ENCODE measurements around the gene RAD51B. TPM values are rescaled to one million over a fixed set of nuclear protein-coding genes. Genes with fewer than 3 reads are reported as not detected.

The RAD51B gene
- total RNA-seq, 4 donors from 2014 or later = 5.0 to 31.8 (median 20.6) TPM

DNA sequence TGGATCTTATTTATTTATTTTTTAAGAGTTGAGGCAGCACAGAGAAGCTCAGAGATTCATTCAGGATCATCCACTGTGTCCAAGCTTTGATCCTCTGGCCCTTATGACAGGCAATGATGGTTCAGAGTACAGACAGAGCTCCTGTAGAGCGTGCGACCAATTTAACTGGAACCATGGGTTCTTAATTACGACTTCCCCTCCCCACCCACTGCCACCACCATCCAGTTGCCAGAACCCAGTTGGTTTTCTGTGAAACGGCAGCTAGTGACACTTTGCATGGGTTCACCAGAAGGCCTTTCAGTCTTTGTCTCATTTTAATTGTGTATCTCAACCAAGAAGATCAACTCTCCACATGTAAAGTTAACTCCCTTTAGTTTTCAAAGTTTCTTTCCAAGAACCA, 495.1 kb downstream of the RAD51B start:
- Histone ChIP-seq H3K27me3 (no peaks in the 10 kb centered on the region), H3K4me1 (peaks cover 0 to 16% (median 0%) of the 10 kb centered on the region in 4 donors), H3K9me3 (no peaks in the 10 kb centered on the region), H3K4me3 (no peak overlapping the region), H3K27ac (no peak overlapping the region), H3K36me3 (no peaks in the 10 kb centered on the region)
- no peak for DNase-seq
- 50 to 70% methylated on average over 2 to 4 of the region's 4 CpGs for WGBS, 2 donors (ENCODE audit: low coverage in 1 of 2)
- in situ Hi-C loops (cut with MboI; ENCODE audit: low pct_ligation_motif_present in 1 of 4, low pct_unique_long_range_greater_than_20kb in 1 of 4, low sequenced_read_pairs in 3 of 4) (no loop called here), intact Hi-C loops (cut with DNase I; ENCODE audit: low total_unique reads) (no loop called here)
- TF ChIP-seq POLR2AphosphoS5 (IDR thresholded peaks at IDR 0.05) = no peak
- TF ChIP-seq, protein P1, sequence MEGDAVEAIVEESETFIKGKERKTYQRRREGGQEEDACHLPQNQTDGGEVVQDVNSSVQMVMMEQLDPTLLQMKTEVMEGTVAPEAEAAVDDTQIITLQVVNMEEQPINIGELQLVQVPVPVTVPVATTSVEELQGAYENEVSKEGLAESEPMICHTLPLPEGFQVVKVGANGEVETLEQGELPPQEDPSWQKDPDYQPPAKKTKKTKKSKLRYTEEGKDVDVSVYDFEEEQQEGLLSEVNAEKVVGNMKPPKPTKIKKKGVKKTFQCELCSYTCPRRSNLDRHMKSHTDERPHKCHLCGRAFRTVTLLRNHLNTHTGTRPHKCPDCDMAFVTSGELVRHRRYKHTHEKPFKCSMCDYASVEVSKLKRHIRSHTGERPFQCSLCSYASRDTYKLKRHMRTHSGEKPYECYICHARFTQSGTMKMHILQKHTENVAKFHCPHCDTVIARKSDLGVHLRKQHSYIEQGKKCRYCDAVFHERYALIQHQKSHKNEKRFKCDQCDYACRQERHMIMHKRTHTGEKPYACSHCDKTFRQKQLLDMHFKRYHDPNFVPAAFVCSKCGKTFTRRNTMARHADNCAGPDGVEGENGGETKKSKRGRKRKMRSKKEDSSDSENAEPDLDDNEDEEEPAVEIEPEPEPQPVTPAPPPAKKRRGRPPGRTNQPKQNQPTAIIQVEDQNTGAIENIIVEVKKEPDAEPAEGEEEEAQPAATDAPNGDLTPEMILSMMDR (IDR thresholded peaks at IDR 0.05) = no peak
- TF ChIP-seq EP300 (IDR thresholded peaks at IDR 0.05; ENCODE audit: low read depth) = no peak
- TF ChIP-seq POLR2A (IDR thresholded peaks at IDR 0.05) = no peak

DNA sequence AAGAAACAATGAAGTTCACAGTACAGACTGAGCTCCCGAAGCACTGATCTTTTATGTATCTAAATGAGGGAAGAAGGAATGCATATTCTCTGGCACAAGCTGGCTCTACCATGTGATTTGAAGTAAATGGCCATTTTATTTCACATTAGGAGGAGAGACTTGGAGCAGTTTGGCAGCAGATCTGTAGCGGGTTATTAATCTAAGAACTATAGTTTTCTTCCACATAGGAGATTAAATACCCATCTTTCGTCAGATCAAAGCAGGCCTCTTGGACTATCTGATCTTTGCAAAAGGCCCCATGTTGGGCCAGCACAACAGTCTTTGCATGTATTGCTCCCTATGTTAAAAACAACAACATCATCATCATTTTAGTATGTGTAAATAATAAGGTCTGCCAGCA, 495.5 kb downstream of the RAD51B start:
- H3K36me3 ChIP-seq = no peaks in the 10 kb centered on the region
- no peak overlapping the region for H3K4me3 ChIP-seq
- H3K4me1 ChIP-seq = peaks cover 0 to 12% (median 0%) of the 10 kb centered on the region in 4 donors
- no peak for TF ChIP-seq POLR2AphosphoS5 (IDR thresholded peaks at IDR 0.05)
- no peak for TF ChIP-seq POLR2A (IDR thresholded peaks at IDR 0.05)
- no peak for TF ChIP-seq EP300 (IDR thresholded peaks at IDR 0.05; ENCODE audit: low read depth)
- TF ChIP-seq, protein P1 (IDR thresholded peaks at IDR 0.05) = no peak
- no peak overlapping the region for H3K27ac ChIP-seq
- intact Hi-C loops (cut with DNase I; ENCODE audit: low total_unique reads) = no loop called here
- no peak for DNase-seq
- no peaks in the 10 kb centered on the region for H3K9me3 ChIP-seq
- H3K27me3 ChIP-seq = no peaks in the 10 kb centered on the region
- in situ Hi-C loops (cut with MboI; ENCODE audit: low pct_ligation_motif_present in 1 of 4, low pct_unique_long_range_greater_than_20kb in 1 of 4, low sequenced_read_pairs in 3 of 4) = no loop called here
- WGBS, 2 donors (ENCODE audit: low coverage in 1 of 2) = 86 to 92% methylated on average over 3 of the region's 3 CpGs

DNA sequence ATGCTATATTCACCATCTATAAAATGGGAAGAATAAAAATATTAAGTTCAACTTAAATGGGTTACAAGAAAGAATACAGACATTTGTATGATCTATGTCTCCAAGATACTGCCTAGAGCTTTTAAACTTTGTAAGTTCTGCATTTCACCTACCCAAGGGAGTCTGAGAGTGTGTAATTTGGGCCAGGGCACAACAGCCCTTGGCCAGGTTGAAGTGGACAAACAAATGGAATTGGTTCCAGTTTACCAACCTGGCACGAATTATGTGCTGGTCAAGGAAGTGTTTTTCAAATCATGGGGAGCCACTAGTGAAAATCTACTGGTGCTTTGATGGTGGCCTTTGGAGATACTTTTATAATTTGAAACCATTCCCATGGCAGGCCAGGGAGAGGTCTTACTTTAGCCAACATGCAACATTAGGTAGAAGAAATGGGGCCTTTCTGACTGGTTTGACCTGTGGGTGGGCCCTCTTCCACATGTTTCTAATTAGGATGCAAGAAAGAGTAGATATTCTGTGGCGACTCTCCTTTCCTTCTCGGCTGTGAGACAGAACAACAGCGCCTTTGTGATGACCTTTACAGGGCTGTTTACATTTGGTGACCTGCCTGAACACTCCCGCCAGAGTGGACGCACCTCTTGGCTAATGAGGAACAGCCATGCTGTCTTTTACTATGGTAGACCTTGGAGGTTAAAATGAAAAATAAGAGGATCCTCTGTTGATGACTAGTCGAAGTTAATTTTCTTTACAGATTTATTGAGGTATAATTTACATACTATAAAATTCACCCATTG, 496.7 kb downstream of the RAD51B start:
- Histone ChIP-seq H3K27ac (no peak overlapping the region), H3K4me1 (peaks cover 0 to 8% (median 0%) of the 10 kb centered on the region in 4 donors), H3K36me3 (no peaks in the 10 kb centered on the region), H3K4me3 (no peak overlapping the region), H3K9me3 (no peaks in the 10 kb centered on the region), H3K27me3 (no peaks in the 10 kb centered on the region)
- TF ChIP-seq, protein P1 (IDR thresholded peaks at IDR 0.05) = no peak
- no peak for TF ChIP-seq EP300 (IDR thresholded peaks at IDR 0.05; ENCODE audit: low read depth)
- no peak for TF ChIP-seq POLR2A (IDR thresholded peaks at IDR 0.05)
- TF ChIP-seq POLR2AphosphoS5 (IDR thresholded peaks at IDR 0.05) = no peak
- DNase-seq = no peak
- in situ Hi-C loops (cut with MboI; ENCODE audit: low pct_ligation_motif_present in 1 of 4, low pct_unique_long_range_greater_than_20kb in 1 of 4, low sequenced_read_pairs in 3 of 4) (no loop called here), intact Hi-C loops (cut with DNase I; ENCODE audit: low total_unique reads) (no loop called here)
- 89 to 95% methylated on average over 6 to 7 of the region's 7 CpGs for WGBS, 2 donors (ENCODE audit: low coverage in 1 of 2)

DNA sequence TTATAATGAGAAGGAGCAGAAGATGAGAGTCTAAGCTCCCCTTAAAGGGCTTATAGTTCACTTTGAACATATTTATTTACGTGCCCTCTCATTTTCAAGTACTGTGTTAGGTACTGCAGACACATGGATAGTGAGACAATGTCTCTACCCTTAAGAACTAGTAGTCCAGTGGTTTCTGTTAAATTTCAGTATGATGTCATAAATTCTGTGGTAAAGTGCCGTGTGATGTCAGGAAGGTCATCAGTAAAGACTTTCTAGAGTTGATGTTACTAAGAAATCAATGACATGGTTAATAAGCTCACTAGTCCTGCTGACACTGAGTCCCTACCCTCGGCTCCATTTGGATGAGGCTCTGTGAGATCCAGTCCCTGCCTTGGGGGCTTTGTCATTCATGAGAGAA, 497.7 kb downstream of the RAD51B start:
- DNase-seq = no peak
- H3K9me3 ChIP-seq = no peaks in the 10 kb centered on the region
- H3K27ac ChIP-seq = no peak overlapping the region
- TF ChIP-seq, protein P1 (IDR thresholded peaks at IDR 0.05) = no peak
- TF ChIP-seq POLR2A (IDR thresholded peaks at IDR 0.05) (no peak), POLR2AphosphoS5 (IDR thresholded peaks at IDR 0.05) (no peak)
- in situ Hi-C loops (cut with MboI; ENCODE audit: low pct_ligation_motif_present in 1 of 4, low pct_unique_long_range_greater_than_20kb in 1 of 4, low sequenced_read_pairs in 3 of 4) (no loop called here), intact Hi-C loops (cut with DNase I; ENCODE audit: low total_unique reads) (no loop called here)
- H3K27me3 ChIP-seq = no peaks in the 10 kb centered on the region
- 77 to 88% methylated on average over 3 of the region's 3 CpGs for WGBS, 2 donors (ENCODE audit: low coverage in 1 of 2)
- no peak overlapping the region for H3K4me3 ChIP-seq
- peaks cover 0 to 7% (median 0%) of the 10 kb centered on the region in 4 donors for H3K4me1 ChIP-seq
- H3K36me3 ChIP-seq = no peaks in the 10 kb centered on the region
